ENCODE results near the gene PSORS1C1.

Gene PSORS1C1

DNA sequence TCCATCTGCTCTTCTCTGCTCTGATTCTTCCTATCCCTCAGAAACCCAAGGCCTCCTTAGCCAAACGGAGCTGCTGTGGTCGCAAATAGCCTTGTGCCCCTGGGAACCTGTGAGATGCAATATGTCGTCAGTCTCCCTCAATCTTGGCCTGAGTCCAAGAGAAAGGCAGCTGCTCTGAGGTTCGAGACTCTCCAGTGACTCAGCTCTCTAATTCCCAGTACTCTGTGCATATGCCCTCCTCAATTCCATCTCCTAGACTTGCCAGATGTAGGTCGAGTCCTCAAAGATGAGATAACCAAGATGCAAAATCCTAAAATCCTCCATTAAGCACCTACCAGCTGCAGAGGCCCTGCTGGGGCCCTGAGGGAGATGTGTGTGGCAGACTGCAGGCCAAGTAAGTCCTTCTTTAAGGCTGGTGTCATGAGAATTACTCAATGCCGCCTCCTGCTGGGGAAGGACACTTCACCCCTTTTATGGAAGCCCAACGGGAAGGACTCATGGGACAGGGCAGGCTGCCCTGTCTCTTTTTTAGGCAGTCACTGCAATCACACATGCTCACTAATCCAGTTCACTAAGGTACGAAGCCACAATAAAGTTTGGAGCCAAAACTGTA is 30.8 kb upstream of the PSORS1C1 start:
- Histone ChIP-seq H3K4me3 (ENCODE audit: low read depth in 1 of 2, low read length in 1 of 2) (no peak overlapping the region), H3K27ac (no peak overlapping the region)
- TF ChIP-seq, protein P1, sequence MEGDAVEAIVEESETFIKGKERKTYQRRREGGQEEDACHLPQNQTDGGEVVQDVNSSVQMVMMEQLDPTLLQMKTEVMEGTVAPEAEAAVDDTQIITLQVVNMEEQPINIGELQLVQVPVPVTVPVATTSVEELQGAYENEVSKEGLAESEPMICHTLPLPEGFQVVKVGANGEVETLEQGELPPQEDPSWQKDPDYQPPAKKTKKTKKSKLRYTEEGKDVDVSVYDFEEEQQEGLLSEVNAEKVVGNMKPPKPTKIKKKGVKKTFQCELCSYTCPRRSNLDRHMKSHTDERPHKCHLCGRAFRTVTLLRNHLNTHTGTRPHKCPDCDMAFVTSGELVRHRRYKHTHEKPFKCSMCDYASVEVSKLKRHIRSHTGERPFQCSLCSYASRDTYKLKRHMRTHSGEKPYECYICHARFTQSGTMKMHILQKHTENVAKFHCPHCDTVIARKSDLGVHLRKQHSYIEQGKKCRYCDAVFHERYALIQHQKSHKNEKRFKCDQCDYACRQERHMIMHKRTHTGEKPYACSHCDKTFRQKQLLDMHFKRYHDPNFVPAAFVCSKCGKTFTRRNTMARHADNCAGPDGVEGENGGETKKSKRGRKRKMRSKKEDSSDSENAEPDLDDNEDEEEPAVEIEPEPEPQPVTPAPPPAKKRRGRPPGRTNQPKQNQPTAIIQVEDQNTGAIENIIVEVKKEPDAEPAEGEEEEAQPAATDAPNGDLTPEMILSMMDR (IDR thresholded peaks at IDR 0.05), result no peak

DNA sequence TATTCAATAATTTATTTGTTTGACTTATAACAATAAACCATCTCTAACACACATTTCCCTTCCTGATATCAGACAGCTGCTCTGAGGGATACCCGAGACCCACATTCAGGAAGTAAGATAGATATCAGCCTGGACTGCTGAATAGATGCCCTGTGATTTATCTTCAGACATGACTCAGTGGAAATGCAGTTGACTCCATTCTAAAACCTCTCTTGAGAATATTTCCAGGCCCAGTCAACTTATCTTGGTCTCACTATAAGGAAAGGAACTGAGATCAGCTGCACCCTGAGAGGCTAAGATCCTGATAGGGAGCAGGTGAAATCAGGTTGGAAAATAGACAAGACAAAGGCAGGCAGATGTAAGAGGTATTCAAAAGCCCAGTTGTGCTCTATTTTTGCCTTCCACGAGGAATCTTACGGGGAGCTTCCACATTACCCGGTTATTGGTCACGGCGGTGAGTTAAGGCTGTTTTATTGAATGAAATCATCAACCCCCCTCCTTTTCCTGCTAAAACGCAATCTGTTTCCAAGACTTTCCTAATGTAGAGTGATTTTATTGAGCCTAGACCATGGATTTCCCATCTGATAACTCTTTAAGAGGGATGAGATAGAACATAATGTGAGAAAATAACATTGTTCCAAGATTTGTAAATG is 27.7 kb upstream of the PSORS1C1 start:
- TF ChIP-seq, protein P1 (IDR thresholded peaks at IDR 0.05), result no peak
- Histone ChIP-seq H3K9me3 (no peaks in the 10 kb centered on the region), H3K4me3 (ENCODE audit: low read depth in 1 of 2, low read length in 1 of 2) (no peak overlapping the region), H3K4me1 (ENCODE audit: control insufficient read depth in 1 of 2, insufficient read depth in 1 of 2, low read depth in 1 of 2, low read length in 1 of 2) (no peaks in the 10 kb centered on the region), H3K27me3 (peaks cover 27% of the 10 kb centered on the region), H3K27ac (no peak overlapping the region), H3K36me3 (no peaks in the 10 kb centered on the region)

More for the DNA sequence above, 30.8 kb upstream of the PSORS1C1 start:
- H3K36me3 ChIP-seq, result no peaks in the 10 kb centered on the region
- H3K4me1 ChIP-seq (ENCODE audit: control insufficient read depth in 1 of 2, insufficient read depth in 1 of 2, low read depth in 1 of 2, low read length in 1 of 2), result peaks cover 3 to 4% of the 10 kb centered on the region in 2 experiments
- peaks cover 36% of the 10 kb centered on the region for H3K27me3 ChIP-seq
- H3K9me3 ChIP-seq, result no peaks in the 10 kb centered on the region

DNA sequence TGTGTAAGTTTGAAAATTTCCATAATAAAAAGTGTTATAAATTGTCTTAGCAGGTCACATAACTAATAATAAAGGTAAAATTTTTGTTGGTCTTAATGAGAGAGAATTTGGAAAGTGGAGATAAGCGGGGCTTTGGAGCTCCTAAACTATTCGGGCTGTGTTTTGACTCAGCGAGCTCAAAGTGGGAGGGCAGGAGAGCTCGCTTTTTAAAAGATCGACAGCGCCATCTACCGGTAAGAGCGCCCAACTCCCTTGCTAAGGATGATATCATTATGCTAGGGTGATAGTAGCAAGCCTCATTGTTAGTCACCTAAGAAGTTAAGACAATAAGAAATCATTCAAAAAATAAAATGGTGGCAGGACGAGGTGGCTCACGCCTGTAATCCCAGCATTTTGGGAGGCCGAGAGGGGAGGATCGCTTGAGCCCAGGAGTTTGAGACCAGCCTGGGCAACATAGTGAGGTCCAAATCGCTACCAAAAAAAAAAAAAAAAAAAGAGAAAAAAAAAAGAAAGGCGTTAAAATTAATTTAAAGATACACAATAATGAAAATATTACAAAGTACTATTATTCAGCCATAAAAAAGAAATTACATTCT is 27.0 kb upstream of the PSORS1C1 start:
- peaks cover 27% of the 10 kb centered on the region for H3K27me3 ChIP-seq
- H3K4me1 ChIP-seq (ENCODE audit: control insufficient read depth in 1 of 2, insufficient read depth in 1 of 2, low read depth in 1 of 2, low read length in 1 of 2), result no peaks in the 10 kb centered on the region
- no peaks in the 10 kb centered on the region for H3K9me3 ChIP-seq
- H3K36me3 ChIP-seq, result no peaks in the 10 kb centered on the region
- no peak overlapping the region for H3K27ac ChIP-seq
- TF ChIP-seq, protein P1 (IDR thresholded peaks at IDR 0.05), result peak; percentile 74
- H3K4me3 ChIP-seq (ENCODE audit: low read depth in 1 of 2, low read length in 1 of 2), result no peak overlapping the region

DNA sequence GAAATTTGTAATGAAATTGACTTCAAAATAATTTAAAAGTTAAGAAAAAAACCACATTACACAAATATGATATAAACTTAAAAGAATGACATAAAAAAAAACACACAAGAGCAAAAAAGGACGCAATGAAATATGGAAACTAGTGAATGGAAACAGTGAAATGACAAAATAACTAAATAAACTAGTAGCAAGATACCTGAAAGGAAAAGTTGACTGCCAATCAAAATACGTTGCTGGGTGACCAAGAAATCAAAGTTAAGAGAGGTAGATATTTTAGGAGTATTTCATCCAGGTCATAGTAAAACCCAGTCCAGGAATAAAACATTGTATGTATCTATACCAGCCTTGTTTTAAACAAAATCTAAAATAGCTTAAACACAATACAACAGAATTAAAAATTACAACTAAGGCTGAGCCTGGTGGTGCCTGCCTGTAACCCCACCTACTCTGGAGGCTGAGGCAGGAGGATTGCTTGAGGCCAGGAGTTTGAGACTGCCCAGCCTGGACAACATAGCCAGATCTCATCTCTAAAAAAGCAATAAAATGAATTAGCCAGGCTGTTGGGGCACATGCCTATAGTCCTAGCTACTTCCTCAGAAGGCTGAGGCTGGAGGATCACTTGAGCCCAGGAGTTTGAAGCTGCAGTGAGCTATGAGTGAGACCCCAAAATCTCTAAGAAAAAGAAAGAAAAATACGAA is 24.2 kb upstream of the PSORS1C1 start:
- TF ChIP-seq, protein P1 (IDR thresholded peaks at IDR 0.05), result no peak
- Histone ChIP-seq H3K27me3 (peaks cover 21% of the 10 kb centered on the region), H3K36me3 (no peaks in the 10 kb centered on the region), H3K9me3 (no peaks in the 10 kb centered on the region), H3K27ac (no peak overlapping the region), H3K4me1 (ENCODE audit: control insufficient read depth in 1 of 2, insufficient read depth in 1 of 2, low read depth in 1 of 2, low read length in 1 of 2) (no peaks in the 10 kb centered on the region), H3K4me3 (ENCODE audit: low read depth in 1 of 2, low read length in 1 of 2) (no peak overlapping the region)

DNA sequence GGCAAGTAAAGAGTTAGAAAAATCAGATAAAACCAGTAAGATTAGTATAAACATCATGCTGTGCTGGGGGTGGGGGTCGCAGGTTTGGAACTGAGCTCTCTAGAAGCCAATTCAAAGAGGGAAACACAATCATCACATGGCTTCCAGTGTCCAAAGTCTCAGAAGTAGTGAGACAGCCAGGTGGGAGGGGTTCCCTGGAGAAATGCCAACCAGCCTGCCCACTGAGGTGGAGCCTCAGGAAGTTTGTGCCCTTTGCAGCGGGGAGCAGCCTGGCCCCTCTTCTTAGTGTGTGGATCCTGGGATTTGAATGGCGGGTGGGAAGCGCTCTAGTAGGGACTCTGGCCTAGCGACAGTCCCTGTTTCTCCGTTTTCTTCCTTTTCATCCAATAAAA is 23.6 kb upstream of the PSORS1C1 start:
- Histone ChIP-seq H3K27me3 (peaks cover 15% of the 10 kb centered on the region), H3K4me1 (ENCODE audit: control insufficient read depth in 1 of 2, insufficient read depth in 1 of 2, low read depth in 1 of 2, low read length in 1 of 2) (no peaks in the 10 kb centered on the region), H3K27ac (no peak overlapping the region), H3K4me3 (ENCODE audit: low read depth in 1 of 2, low read length in 1 of 2) (no peak overlapping the region), H3K9me3 (no peaks in the 10 kb centered on the region), H3K36me3 (no peaks in the 10 kb centered on the region)
- TF ChIP-seq, protein P1 (IDR thresholded peaks at IDR 0.05), result no peak
